Effector memory CD4-positive, alpha-beta T cell (primary cell): ENCODE data around the gene TLR8.
"Not testable (repeated sequence)": the region's sequence is repeated elsewhere in the genome, so short reads cannot be mapped to it uniquely, and the experiment has no call there.

ENCODE experiments used
- DNase-seq, 3 donors: peaks; one replicate each; pipeline ENCODE4 v3.0.0-alpha.2; 2020
- H3K27ac ChIP-seq: 2 replicates; pipeline ENCODE4 v1.7.0; 2013; ENCODE audit warnings: mild to moderate bottlenecking, low read length, moderate library complexity; ENCODE audit not compliant: insufficient read depth, poor library complexity, severe bottlenecking
- H3K27me3 ChIP-seq: replicated peaks from 2 replicates; pipeline ENCODE4 v1.7.0; 2013; ENCODE audit warnings: mild to moderate bottlenecking, low read length; ENCODE audit not compliant: insufficient read depth, control insufficient read depth, poor library complexity, severe bottlenecking
- H3K36me3 ChIP-seq: 2 replicates; pipeline ENCODE4 v1.7.0; 2013; ENCODE audit warnings: mild to moderate bottlenecking, low read length, moderate library complexity; ENCODE audit not compliant: control insufficient read depth, insufficient read depth
- H3K4me1 ChIP-seq: 2 replicates; pipeline ENCODE4 v1.7.0; 2013; ENCODE audit warnings: low read length, mild to moderate bottlenecking; ENCODE audit not compliant: control insufficient read depth, insufficient read depth, poor library complexity, severe bottlenecking
- H3K4me3 ChIP-seq: 2 replicates; pipeline ENCODE4 v1.7.0; 2013; ENCODE audit warnings: low read length, low read depth, mild to moderate bottlenecking; ENCODE audit not compliant: insufficient read depth, poor library complexity, severe bottlenecking
- H3K9me3 ChIP-seq: 2 replicates; pipeline ENCODE4 v1.7.0; 2013; ENCODE audit warnings: mild to moderate bottlenecking, low read length, moderate library complexity; ENCODE audit not compliant: control insufficient read depth

The TLR8 gene

DNA sequence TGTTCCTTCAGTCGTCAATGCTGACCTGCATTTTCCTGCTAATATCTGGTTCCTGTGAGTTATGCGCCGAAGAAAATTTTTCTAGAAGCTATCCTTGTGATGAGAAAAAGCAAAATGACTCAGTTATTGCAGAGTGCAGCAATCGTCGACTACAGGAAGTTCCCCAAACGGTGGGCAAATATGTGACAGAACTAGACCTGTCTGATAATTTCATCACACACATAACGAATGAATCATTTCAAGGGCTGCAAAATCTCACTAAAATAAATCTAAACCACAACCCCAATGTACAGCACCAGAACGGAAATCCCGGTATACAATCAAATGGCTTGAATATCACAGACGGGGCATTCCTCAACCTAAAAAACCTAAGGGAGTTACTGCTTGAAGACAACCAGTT is 12.6 kb downstream of the TLR8 start:
- no peaks in the 10 kb centered on the region for H3K9me3 ChIP-seq
- H3K36me3 ChIP-seq, result no peaks in the 10 kb centered on the region
- no peaks in the 10 kb centered on the region for H3K27me3 ChIP-seq
- no peak overlapping the region for H3K4me3 ChIP-seq
- no peak for DNase-seq
- H3K4me1 ChIP-seq, result no peaks in the 10 kb centered on the region
- H3K27ac ChIP-seq, result no peak overlapping the region

DNA sequence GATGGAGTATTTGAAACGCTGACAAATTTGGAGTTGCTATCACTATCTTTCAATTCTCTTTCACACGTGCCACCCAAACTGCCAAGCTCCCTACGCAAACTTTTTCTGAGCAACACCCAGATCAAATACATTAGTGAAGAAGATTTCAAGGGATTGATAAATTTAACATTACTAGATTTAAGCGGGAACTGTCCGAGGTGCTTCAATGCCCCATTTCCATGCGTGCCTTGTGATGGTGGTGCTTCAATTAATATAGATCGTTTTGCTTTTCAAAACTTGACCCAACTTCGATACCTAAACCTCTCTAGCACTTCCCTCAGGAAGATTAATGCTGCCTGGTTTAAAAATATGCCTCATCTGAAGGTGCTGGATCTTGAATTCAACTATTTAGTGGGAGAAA is 13.2 kb downstream of the TLR8 start:
- no peak overlapping the region for H3K27ac ChIP-seq
- H3K36me3 ChIP-seq, result no peaks in the 10 kb centered on the region
- no peak for DNase-seq
- no peaks in the 10 kb centered on the region for H3K9me3 ChIP-seq
- H3K4me3 ChIP-seq, result no peak overlapping the region
- no peaks in the 10 kb centered on the region for H3K4me1 ChIP-seq
- H3K27me3 ChIP-seq, result no peaks in the 10 kb centered on the region

DNA sequence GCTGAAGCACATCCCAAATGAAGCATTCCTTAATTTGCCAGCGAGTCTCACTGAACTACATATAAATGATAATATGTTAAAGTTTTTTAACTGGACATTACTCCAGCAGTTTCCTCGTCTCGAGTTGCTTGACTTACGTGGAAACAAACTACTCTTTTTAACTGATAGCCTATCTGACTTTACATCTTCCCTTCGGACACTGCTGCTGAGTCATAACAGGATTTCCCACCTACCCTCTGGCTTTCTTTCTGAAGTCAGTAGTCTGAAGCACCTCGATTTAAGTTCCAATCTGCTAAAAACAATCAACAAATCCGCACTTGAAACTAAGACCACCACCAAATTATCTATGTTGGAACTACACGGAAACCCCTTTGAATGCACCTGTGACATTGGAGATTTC is 14.6 kb downstream of the TLR8 start:
- H3K36me3 ChIP-seq, result no peaks in the 10 kb centered on the region
- no peak overlapping the region for H3K27ac ChIP-seq
- no peaks in the 10 kb centered on the region for H3K9me3 ChIP-seq

DNA sequence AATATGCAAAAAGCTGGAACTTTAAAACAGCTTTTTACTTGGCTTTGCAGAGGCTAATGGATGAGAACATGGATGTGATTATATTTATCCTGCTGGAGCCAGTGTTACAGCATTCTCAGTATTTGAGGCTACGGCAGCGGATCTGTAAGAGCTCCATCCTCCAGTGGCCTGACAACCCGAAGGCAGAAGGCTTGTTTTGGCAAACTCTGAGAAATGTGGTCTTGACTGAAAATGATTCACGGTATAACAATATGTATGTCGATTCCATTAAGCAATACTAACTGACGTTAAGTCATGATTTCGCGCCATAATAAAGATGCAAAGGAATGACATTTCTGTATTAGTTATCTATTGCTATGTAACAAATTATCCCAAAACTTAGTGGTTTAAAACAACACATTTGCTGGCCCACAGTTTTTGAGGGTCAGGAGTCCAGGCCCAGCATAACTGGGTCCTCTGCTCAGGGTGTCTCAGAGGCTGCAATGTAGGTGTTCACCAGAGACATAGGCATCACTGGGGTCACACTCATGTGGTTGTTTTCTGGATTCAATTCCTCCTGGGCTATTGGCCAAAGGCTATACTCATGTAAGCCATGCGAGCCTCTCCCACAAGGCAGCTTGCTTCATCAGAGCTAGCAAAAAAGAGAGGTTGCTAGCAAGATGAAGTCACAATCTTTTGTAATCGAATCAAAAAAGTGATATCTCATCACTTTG is 15.6 kb downstream of the TLR8 start:
- H3K27me3 ChIP-seq, result no peaks in the 10 kb centered on the region
- H3K36me3 ChIP-seq, result no peaks in the 10 kb centered on the region
- no peaks in the 10 kb centered on the region for H3K9me3 ChIP-seq
- no peak overlapping the region for H3K27ac ChIP-seq
- H3K4me3 ChIP-seq, result no peak overlapping the region
- no peaks in the 10 kb centered on the region for H3K4me1 ChIP-seq
- no peak for DNase-seq

More for the DNA sequence above, 14.6 kb downstream of the TLR8 start:
- Histone ChIP-seq H3K4me3 (no peak overlapping the region), H3K27me3 (no peaks in the 10 kb centered on the region), H3K4me1 (no peaks in the 10 kb centered on the region)
- no peak for DNase-seq

DNA sequence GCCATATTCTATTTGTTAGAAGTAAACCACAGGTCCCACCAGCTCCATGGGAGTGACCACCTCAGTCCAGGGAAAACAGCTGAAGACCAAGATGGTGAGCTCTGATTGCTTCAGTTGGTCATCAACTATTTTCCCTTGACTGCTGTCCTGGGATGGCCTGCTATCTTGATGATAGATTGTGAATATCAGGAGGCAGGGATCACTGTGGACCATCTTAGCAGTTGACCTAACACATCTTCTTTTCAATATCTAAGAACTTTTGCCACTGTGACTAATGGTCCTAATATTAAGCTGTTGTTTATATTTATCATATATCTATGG is 16.1 kb downstream of the TLR8 start:
- Histone ChIP-seq H3K4me1 (no peaks in the 10 kb centered on the region), H3K4me3 (no peak overlapping the region), H3K27ac (no peak overlapping the region), H3K36me3 (no peaks in the 10 kb centered on the region), H3K9me3 (no peaks in the 10 kb centered on the region), H3K27me3 (no peaks in the 10 kb centered on the region)
- DNase-seq, result no peak

DNA sequence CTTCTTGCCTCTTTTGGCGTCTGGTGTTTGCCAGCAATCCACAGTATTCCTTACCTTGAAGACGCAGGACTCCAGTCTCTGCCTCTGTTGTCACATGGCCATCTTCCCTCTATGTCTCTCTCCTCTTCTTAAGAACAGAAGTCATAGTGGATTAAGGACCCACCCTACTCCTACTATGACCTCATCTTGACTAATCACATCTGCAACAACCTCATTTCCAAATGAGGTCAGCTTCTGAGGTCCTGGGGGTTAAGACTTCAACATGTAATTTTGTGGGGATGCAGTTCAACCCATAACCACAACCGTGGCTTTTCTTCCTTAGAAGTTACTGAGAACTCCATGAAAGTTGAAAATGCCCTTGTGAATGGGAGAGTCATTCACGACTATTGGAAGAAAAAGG is 23.3 kb downstream of the TLR8 start:
- Histone ChIP-seq H3K4me1 (no peaks in the 10 kb centered on the region), H3K9me3 (no peaks in the 10 kb centered on the region), H3K27ac (no peak overlapping the region), H3K4me3 (no peak overlapping the region), H3K36me3 (no peaks in the 10 kb centered on the region), H3K27me3 (no peaks in the 10 kb centered on the region)
- no peak for DNase-seq

DNA sequence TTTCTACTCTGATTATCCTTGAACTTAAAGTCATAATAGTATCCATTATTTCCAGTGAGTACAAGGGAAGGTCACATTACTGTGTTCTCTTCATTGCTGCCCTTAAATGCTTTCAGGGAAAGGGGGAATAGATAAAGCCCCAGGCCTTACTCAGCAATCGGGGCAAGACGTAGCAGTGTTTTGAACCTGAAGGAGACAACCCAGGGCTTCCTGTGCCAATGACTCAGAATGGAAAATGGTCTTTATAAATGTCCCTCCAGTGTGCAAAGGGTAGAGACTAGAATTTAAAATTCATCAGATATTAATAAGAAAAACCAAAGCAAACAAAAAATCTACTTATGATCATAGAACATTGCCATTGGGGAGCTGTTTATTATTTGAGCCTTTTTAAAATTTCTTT is 23.7 kb downstream of the TLR8 start:
- Histone ChIP-seq H3K36me3 (no peaks in the 10 kb centered on the region), H3K4me1 (no peaks in the 10 kb centered on the region), H3K27me3 (no peaks in the 10 kb centered on the region), H3K4me3 (no peak overlapping the region), H3K27ac (no peak overlapping the region), H3K9me3 (no peaks in the 10 kb centered on the region)
- no peak for DNase-seq

DNA sequence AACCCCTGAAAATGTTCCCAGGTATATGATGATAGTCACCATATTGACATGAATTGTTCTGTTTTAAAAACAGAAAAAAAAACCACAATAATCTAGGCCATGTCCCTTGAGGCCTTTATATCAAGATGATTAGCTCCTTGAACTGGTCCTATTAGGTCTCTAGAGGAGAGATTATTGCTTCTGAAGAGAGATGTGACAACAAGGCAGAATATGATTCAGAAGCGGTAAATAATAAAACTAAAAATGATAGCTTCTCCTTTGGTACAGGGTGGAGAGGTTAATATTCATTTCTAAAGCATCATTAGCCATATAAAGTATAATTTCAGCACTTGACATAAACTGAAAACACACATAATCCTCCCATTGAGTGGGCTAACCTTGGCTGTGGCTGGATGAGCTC is 25.8 kb downstream of the TLR8 start:
- DNase-seq, result no peak
- no peak overlapping the region for H3K27ac ChIP-seq
- no peak overlapping the region for H3K4me3 ChIP-seq
- no peaks in the 10 kb centered on the region for H3K4me1 ChIP-seq
- no peaks in the 10 kb centered on the region for H3K9me3 ChIP-seq
- no peaks in the 10 kb centered on the region for H3K36me3 ChIP-seq
- H3K27me3 ChIP-seq, result no peaks in the 10 kb centered on the region

DNA sequence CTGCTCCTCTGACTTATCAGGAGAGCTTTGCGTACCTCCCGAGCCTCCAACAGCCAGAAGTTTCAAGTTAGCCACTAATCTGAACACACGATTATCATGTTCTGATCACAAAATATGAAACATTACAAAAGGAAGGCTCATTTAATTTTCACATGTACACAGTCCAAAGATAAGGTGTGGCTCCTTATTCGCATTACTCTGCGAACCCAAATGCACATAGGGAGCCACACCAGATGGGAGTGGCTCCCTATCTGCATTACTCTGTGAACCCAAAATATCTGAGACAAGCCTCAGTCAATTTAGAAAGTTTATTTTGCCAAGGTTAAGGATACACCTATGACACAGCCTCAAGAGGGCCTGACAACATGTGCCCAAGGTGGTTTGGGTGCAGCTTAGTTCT is 28.4 kb downstream of the TLR8 start:
- no peaks in the 10 kb centered on the region for H3K36me3 ChIP-seq
- H3K27ac ChIP-seq, result no peak overlapping the region
- no peaks in the 10 kb centered on the region for H3K4me1 ChIP-seq
- no peaks in the 10 kb centered on the region for H3K27me3 ChIP-seq
- no peak overlapping the region for H3K4me3 ChIP-seq
- no peak for DNase-seq
- H3K9me3 ChIP-seq, result no peaks in the 10 kb centered on the region

DNA sequence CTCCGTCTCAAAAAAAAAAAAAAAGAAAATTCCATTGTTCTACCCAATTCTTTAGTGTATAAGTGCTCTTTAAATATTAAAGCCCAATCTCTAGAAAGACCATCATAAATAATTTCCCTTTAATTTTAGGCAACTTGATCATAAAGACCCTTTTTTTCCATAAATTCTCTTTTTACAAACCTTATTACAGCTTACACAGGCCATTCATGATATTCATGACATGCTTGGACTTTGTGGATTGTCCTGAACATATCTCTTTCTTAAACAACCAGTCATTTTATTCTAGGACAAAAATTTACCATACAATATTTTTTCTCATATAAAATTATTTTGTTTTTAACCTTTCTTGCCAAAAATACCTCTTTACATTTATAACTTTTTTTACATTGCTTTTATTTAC is 30.5 kb downstream of the TLR8 start:
- Histone ChIP-seq H3K9me3 (no peaks in the 10 kb centered on the region), H3K36me3 (no peaks in the 10 kb centered on the region), H3K4me3 (no peak overlapping the region), H3K27me3 (no peaks in the 10 kb centered on the region), H3K27ac (no peak overlapping the region), H3K4me1 (no peaks in the 10 kb centered on the region)
- DNase-seq, result no peak

DNA sequence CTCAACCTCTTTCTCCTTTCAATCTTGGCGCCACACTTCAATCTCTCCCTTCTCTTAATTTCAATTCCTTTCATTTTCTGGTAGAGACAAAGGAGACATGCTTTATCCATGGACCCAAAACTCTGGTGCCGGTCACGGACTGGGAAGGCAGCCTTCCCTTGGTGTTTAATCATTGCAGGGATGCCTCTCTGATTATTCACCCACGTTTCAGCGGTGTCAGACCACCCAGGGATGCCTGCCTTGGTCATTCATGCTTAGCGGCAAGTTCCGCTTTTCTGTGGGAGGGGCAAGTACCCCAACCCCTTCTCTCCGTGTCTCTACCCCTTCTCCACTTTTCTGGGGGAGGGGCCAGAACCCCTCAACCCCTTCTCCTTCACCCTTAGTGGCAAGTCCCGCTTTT is 34.1 kb downstream of the TLR8 start:
- H3K36me3 ChIP-seq, DNase-seq, H3K27ac ChIP-seq, H3K27me3 ChIP-seq, H3K9me3 ChIP-seq, H3K4me3 ChIP-seq, H3K4me1 ChIP-seq: not testable (repeated sequence)
